ENCODE measurements around the gene GRIK4.

- no peak for TF ChIP-seq GATA2 (IDR thresholded peaks at IDR 0.05; ENCODE audit: low read depth, low read length)
- no peak for TF ChIP-seq GATA3 (IDR thresholded peaks at IDR 0.05; ENCODE audit: low read depth, low read length)
These were observed 87.1 kb downstream of the GRIK4 start for GRCh38 chr11:120598517-120599257.
